Sigmoid colon (tissue), 7 donors: ENCODE measurements around the gene PODXL. TPM values are rescaled to one million over a fixed set of nuclear protein-coding genes. Genes with fewer than 3 reads are reported as not detected.

Source experiments
- DNase-seq: peaks from one replicate; pipeline ENCODE4 v3.0.0-alpha.2; 2019
- H3K27ac ChIP-seq, 4 donors: fragments of 200-600 bp; sonication (generic); one replicate each; pipeline ENCODE4 v1.5.1; 2016 to 2019; ENCODE audit warnings: mild to moderate bottlenecking in 1 of 4
- H3K27me3 ChIP-seq, 3 donors: fragments of 200-600 bp; sonication (generic); one replicate each; pipeline ENCODE4 v1.5.1; 2019; ENCODE audit warnings: mild to moderate bottlenecking in 1 of 3
- H3K36me3 ChIP-seq, 4 donors: fragments of 200-600 bp; sonication (generic); one replicate each; pipeline ENCODE4 v1.5.1; 2016 to 2019
- H3K4me1 ChIP-seq, 4 donors: fragments of 200-600 bp; sonication (generic); one replicate each; pipeline ENCODE4 v1.5.1; 2017 to 2019
- H3K4me3 ChIP-seq, 4 donors: fragments of 200-600 bp; sonication (generic); one replicate each; pipeline ENCODE4 v1.5.1; 2017 to 2019; ENCODE audit warnings: mild to moderate bottlenecking in 2 of 4, moderate library complexity in 1 of 4
- H3K9me3 ChIP-seq, 4 donors: fragments of 200-600 bp in 3 of 4; sonication (generic) in 3 of 4; one replicate each; pipeline versions ENCODE4 v1.5.1 to v1.6.1; 2013 to 2019
- EP300 ChIP-seq, 4 donors: sonication (generic); formaldehyde crosslinking; IDR thresholded peaks; one replicate each; pipeline ENCODE4 v1.6.1; 2017; ENCODE audit warnings: antibody characterized with exemption in 4 of 4
- POLR2A ChIP-seq, 2 donors: fragments of 450-650 bp; IDR thresholded peaks; one replicate each; pipeline ENCODE4 v1.6.1; 2016; ENCODE audit warnings: antibody characterized with exemption in 2 of 2, mild to moderate bottlenecking in 2 of 2, moderate library complexity in 2 of 2
- POLR2AphosphoS5 ChIP-seq, 4 donors: sonication (generic); formaldehyde crosslinking; IDR thresholded peaks; one replicate each; pipeline ENCODE4 v1.6.1; 2017; ENCODE audit warnings: antibody characterized with exemption in 4 of 4
- WGBS, 2 donors: extraction: QIAGEN DNeasy Blood & Tissue Kit; methylation state at CpG; one replicate each; pipeline ENCODE4 v1.1.7; 2013; 5-methylcytosine and 5-hydroxymethylcytosine counted together
- intact Hi-C: fragments of 100-400 bp; cut with DNase I; formaldehyde crosslinking; loops from one replicate; pipeline ENCODE4 v1.15.1; 2023
- polyA plus RNA-seq, 3 donors: library from polyadenylated mRNA; stranded (reverse); fragments of 200-250 nt; gene quantifications; one replicate each; pipeline ENCODE4 v1.2.3, GENCODE V29; 2013
- total RNA-seq, 4 donors: library from RNA; depleted of rRNA; stranded (reverse); fragments of >200 nt; gene quantifications; one replicate each; pipeline ENCODE4 v1.1.0, GENCODE V29; 2016
- TF ChIP-seq, protein P1 (sequence below), 4 experiments: fragments of 450-650 bp in 3 of 4; fragments of 200-600 bp in 1 of 4; IDR thresholded peaks; one replicate each; pipeline ENCODE4 v1.5.1; 2016 to 2019; ENCODE audit warnings: antibody characterized with exemption in 4 of 4, mild to moderate bottlenecking in 3 of 4, moderate library complexity in 2 of 4
- donor health status: healthy with polysubstance abuse.
- donor health status: Bipolar disorder and iron deficiency.
- donor health status: healthy.

PODXL gene
- total and polyA plus RNA-seq, 7 donors = 1.2 to 23.2 (median 15.8) TPM

DNA sequence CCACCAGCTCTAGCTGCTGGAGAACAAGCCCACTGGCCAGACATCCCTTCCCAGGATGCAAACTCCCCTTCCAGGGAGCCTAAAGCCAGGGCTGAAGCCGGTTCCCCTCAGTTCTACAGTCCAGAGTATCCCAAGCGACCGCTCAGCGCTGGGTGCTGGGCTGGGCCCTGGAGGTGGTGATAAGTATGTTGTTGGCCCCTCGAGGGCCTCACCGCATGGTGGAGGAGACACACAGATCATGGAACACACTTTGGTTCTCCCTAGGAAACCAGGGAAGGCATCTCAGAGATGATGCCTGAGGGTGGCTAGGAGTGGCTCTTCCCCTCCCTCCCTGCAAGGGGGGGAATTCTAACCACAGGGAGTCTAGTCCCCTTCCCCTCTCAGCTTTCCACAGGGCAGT, 4.4 kb downstream of the PODXL start:
- no peak for DNase-seq
- TF ChIP-seq POLR2A (IDR thresholded peaks at IDR 0.05) (no peak), POLR2AphosphoS5 (IDR thresholded peaks at IDR 0.05) (no peak), EP300 (IDR thresholded peaks at IDR 0.05) (no peak)
- TF ChIP-seq, protein P1, sequence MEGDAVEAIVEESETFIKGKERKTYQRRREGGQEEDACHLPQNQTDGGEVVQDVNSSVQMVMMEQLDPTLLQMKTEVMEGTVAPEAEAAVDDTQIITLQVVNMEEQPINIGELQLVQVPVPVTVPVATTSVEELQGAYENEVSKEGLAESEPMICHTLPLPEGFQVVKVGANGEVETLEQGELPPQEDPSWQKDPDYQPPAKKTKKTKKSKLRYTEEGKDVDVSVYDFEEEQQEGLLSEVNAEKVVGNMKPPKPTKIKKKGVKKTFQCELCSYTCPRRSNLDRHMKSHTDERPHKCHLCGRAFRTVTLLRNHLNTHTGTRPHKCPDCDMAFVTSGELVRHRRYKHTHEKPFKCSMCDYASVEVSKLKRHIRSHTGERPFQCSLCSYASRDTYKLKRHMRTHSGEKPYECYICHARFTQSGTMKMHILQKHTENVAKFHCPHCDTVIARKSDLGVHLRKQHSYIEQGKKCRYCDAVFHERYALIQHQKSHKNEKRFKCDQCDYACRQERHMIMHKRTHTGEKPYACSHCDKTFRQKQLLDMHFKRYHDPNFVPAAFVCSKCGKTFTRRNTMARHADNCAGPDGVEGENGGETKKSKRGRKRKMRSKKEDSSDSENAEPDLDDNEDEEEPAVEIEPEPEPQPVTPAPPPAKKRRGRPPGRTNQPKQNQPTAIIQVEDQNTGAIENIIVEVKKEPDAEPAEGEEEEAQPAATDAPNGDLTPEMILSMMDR (IDR thresholded peaks at IDR 0.05) = no peak
- WGBS, 2 donors = 91 to 94% methylated on average over 6 of the region's 6 CpGs
- no peaks in the 10 kb centered on the region for H3K9me3 ChIP-seq
- intact Hi-C loops = no loop called here
- H3K36me3 ChIP-seq = no peaks in the 10 kb centered on the region
- H3K27ac ChIP-seq = peak overlapping the region in 3 of 4 donors; percentile 31 to 66 (median 51)
- H3K4me1 ChIP-seq = peaks cover 0 to 50% (median 25%) of the 10 kb centered on the region in 4 donors
- H3K27me3 ChIP-seq = no peaks in the 10 kb centered on the region
- no peak overlapping the region for H3K4me3 ChIP-seq

- peaks cover 0 to 48% (median 19%) of the 10 kb centered on the region in 4 donors for H3K4me1 ChIP-seq
- H3K9me3 ChIP-seq = no peaks in the 10 kb centered on the region
- H3K27me3 ChIP-seq = no peaks in the 10 kb centered on the region
- TF ChIP-seq POLR2A (IDR thresholded peaks at IDR 0.05) (no peak), POLR2AphosphoS5 (IDR thresholded peaks at IDR 0.05) (no peak), EP300 (IDR thresholded peaks at IDR 0.05) (no peak)
- TF ChIP-seq, protein P1 (IDR thresholded peaks at IDR 0.05) = no peak
- no peaks in the 10 kb centered on the region for H3K36me3 ChIP-seq
- WGBS, 2 donors = 82 to 88% methylated on average over 5 of the region's 5 CpGs
- intact Hi-C loops = no loop called here
- H3K4me3 ChIP-seq = no peak overlapping the region
- no peak for DNase-seq
- peak overlapping the region in 2 of 4 donors; percentile 51 to 66 for H3K27ac ChIP-seq
These were observed 5.6 kb downstream of the PODXL start for GRCh38 chr7:131550846-131551245.

DNA sequence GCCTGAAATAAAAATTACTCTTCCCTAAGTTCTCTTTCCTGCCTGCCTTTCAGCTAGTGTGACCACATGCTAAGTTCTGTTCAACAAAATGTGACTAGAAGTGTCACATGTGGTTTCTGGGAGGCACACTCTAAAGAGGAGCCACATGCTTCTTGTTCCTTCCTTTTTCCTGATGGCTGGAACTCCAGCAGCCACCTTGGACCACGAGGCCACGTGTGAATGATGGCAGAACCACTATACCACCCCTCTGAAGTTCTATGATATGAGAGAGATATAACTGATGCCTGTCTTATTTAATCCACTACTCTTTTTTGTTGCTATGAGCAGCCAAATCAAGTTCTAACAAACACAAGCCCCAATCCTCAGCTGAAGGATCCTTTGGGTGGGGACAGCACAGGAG, 8.1 kb downstream of the PODXL start:
- H3K27ac ChIP-seq = no peak overlapping the region
- DNase-seq = no peak
- no peak for TF ChIP-seq POLR2A (IDR thresholded peaks at IDR 0.05)
- TF ChIP-seq POLR2AphosphoS5 (IDR thresholded peaks at IDR 0.05) = no peak
- TF ChIP-seq EP300 (IDR thresholded peaks at IDR 0.05) = no peak
- H3K27me3 ChIP-seq = no peaks in the 10 kb centered on the region
- H3K4me3 ChIP-seq = no peak overlapping the region
- WGBS, 2 donors = 61 to 94% methylated on average over 2 of the region's 2 CpGs
- no peaks in the 10 kb centered on the region for H3K36me3 ChIP-seq
- intact Hi-C loops = no loop called here
- H3K9me3 ChIP-seq = no peaks in the 10 kb centered on the region
- H3K4me1 ChIP-seq = peaks cover 0 to 52% (median 24%) of the 10 kb centered on the region in 4 donors

DNA sequence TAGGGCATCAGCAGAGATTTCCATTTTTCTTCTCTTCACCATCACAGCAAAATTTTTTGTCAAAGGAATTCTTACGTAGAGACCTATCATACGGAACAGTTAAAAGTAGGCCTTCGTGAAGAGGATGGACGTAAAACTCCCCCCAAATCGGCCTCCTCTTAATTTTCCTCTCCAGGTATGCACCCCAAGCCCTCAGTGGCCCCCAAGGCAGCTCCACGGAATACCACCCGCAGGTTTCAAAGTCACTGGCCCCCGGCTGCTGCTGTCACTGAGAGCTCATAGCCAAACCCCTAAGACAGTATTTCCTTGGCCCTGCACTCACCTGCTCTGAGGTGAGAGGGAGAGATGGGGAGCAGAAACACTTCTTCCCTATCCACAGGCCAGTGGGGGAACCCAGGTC, 8.8 kb downstream of the PODXL start:
- TF ChIP-seq, protein P1 (IDR thresholded peaks at IDR 0.05) = no peak
- TF ChIP-seq POLR2AphosphoS5 (IDR thresholded peaks at IDR 0.05) (no peak), POLR2A (IDR thresholded peaks at IDR 0.05) (no peak), EP300 (IDR thresholded peaks at IDR 0.05) (no peak)
- H3K4me3 ChIP-seq = no peak overlapping the region
- no peak overlapping the region for H3K27ac ChIP-seq
- H3K4me1 ChIP-seq = peaks cover 0 to 56% (median 24%) of the 10 kb centered on the region in 4 donors
- peak; percentile 53 for DNase-seq
- no peaks in the 10 kb centered on the region for H3K27me3 ChIP-seq
- no peaks in the 10 kb centered on the region for H3K36me3 ChIP-seq
- WGBS, 2 donors = 87 to 92% methylated on average over 8 of the region's 8 CpGs
- H3K9me3 ChIP-seq = no peaks in the 10 kb centered on the region
- intact Hi-C loops = no loop called here

GRCh38 chr7:131546583-131547141, 9.8 kb downstream of the PODXL start:
- 89% methylated on average over 12 of the region's 12 CpGs for WGBS, 2 donors
- peak overlapping the region; percentile 3 to 87 (median 36) for H3K27ac ChIP-seq
- peak; percentile 57 for DNase-seq

More at GRCh38 chr7:131546583-131547141, 9.8 kb downstream of the PODXL start:
- no peak overlapping the region for H3K4me3 ChIP-seq
- no peaks in the 10 kb centered on the region for H3K9me3 ChIP-seq
- no peaks in the 10 kb centered on the region for H3K27me3 ChIP-seq
- intact Hi-C loops = no loop called here
- H3K36me3 ChIP-seq = no peaks in the 10 kb centered on the region
- H3K4me1 ChIP-seq = peaks cover 0 to 58% (median 24%) of the 10 kb centered on the region in 4 donors
- TF ChIP-seq, protein P1 (IDR thresholded peaks at IDR 0.05) = peak in 1 of 4 experiments; percentile 29
- TF ChIP-seq POLR2A (IDR thresholded peaks at IDR 0.05) = no peak
